Measurements from ENCODE around the gene FRMPD3.
"Not testable (repeated sequence)": the region's sequence is repeated elsewhere in the genome, so short reads cannot be mapped to it uniquely, and the experiment has no call there.

Gene FRMPD3

GRCh38 chrX:107448998-107449835 lies at the start of gene FRMPD3:
Gene FRMPD3, plus strand, starts transcription at chrX:107449652. Its CDS starts 76,937 bp downstream, at chrX:107526589.
- in situ Hi-C loops (cut with HindIII; ENCODE audit: low sequenced_read_pairs) = no loop called here

- in situ Hi-C loops (cut with HindIII; ENCODE audit: low sequenced_read_pairs) = no loop called here
Observed at GRCh38 chrX:107420571-107420970, 28.9 kb upstream of the FRMPD3 start.

GRCh38 chrX:107421337-107421861 lies 28.1 kb upstream of the FRMPD3 start:
- in situ Hi-C loops (cut with HindIII; ENCODE audit: low sequenced_read_pairs) = no loop called here

GRCh38 chrX:107429090-107429489 lies 20.4 kb upstream of the FRMPD3 start:
- in situ Hi-C loops (cut with HindIII; ENCODE audit: low sequenced_read_pairs) = no loop called here

- in situ Hi-C loops (cut with HindIII; ENCODE audit: low sequenced_read_pairs) = no loop called here
Observed at GRCh38 chrX:107440187-107440586, 9.3 kb upstream of the FRMPD3 start.

- in situ Hi-C loops (cut with HindIII; ENCODE audit: low sequenced_read_pairs) = no loop called here
Observed at GRCh38 chrX:107440692-107441091, 8.8 kb upstream of the FRMPD3 start.

GRCh38 chrX:107442914-107443527 lies 6.4 kb upstream of the FRMPD3 start:
- in situ Hi-C loops (cut with HindIII; ENCODE audit: low sequenced_read_pairs) = no loop called here

GRCh38 chrX:107445146-107445545 lies 4.3 kb upstream of the FRMPD3 start:
- in situ Hi-C loops (cut with HindIII; ENCODE audit: low sequenced_read_pairs) = no loop called here

GRCh38 chrX:107445631-107446030 lies 3.8 kb upstream of the FRMPD3 start:
- in situ Hi-C loops (cut with HindIII; ENCODE audit: low sequenced_read_pairs) = no loop called here

GRCh38 chrX:107447642-107448041 lies 1.8 kb upstream of the FRMPD3 start:
- in situ Hi-C loops (cut with HindIII; ENCODE audit: low sequenced_read_pairs) = no loop called here

- in situ Hi-C loops (cut with HindIII; ENCODE audit: low sequenced_read_pairs) = no loop called here
Observed at GRCh38 chrX:107448625-107448997, 841 bp upstream of the FRMPD3 start.

- in situ Hi-C loops (cut with HindIII; ENCODE audit: low sequenced_read_pairs) = no loop called here
Observed at GRCh38 chrX:107450823-107451509, 1.5 kb downstream of the FRMPD3 start.

- in situ Hi-C loops (cut with HindIII; ENCODE audit: low sequenced_read_pairs) = no loop called here
Observed at GRCh38 chrX:107451731-107452130, 2.3 kb downstream of the FRMPD3 start.

GRCh38 chrX:107452581-107452980 lies 3.1 kb downstream of the FRMPD3 start:
- in situ Hi-C loops (cut with HindIII; ENCODE audit: low sequenced_read_pairs) = no loop called here

GRCh38 chrX:107454302-107454701 lies 4.8 kb downstream of the FRMPD3 start:
- in situ Hi-C loops (cut with HindIII; ENCODE audit: low sequenced_read_pairs) = no loop called here

GRCh38 chrX:107457289-107457688 lies 7.8 kb downstream of the FRMPD3 start:
- in situ Hi-C loops (cut with HindIII; ENCODE audit: low sequenced_read_pairs) = no loop called here

GRCh38 chrX:107465932-107466620 lies 16.6 kb downstream of the FRMPD3 start:
- in situ Hi-C loops (cut with HindIII; ENCODE audit: low sequenced_read_pairs) = no loop called here

- in situ Hi-C loops (cut with HindIII; ENCODE audit: low sequenced_read_pairs) = no loop called here
Observed at GRCh38 chrX:107467271-107467670, 17.8 kb downstream of the FRMPD3 start.

- in situ Hi-C loops (cut with HindIII; ENCODE audit: low sequenced_read_pairs) = no loop called here
Observed at GRCh38 chrX:107470198-107470597, 20.7 kb downstream of the FRMPD3 start.

- in situ Hi-C loops (cut with HindIII; ENCODE audit: low sequenced_read_pairs) = no loop called here
Observed at GRCh38 chrX:107470971-107471370, 21.5 kb downstream of the FRMPD3 start.

- in situ Hi-C loops (cut with HindIII; ENCODE audit: low sequenced_read_pairs) = not testable (repeated sequence)
Observed at GRCh38 chrX:107471420-107471819, 22.0 kb downstream of the FRMPD3 start.

All from DLD1 (cell line).